HEK293 (cell line): Measurements from ENCODE around the gene MBNL2.
A peak's percentile ranks its signal among the peaks of the same experiment; 100 is the strongest.

Source experiments
- CTCF ChIA-PET: fragments of 350-600 bp; formaldehyde crosslinking; extraction: SDS; loops from one replicate; lab custom pipeline; 2021; ENCODE audit warnings: antibody characterized with exemption; lab: Yijun Ruan, JAX
- POLR2A ChIA-PET: fragments of 300-600 bp; formaldehyde crosslinking; extraction: SDS; loops from one replicate; lab custom pipeline; 2020; ENCODE audit warnings: antibody characterized with exemption, inconsistent platforms; lab: Yijun Ruan, JAX
- H3K27ac ChIP-seq: fragments of 200-500 bp; sonication (Bioruptor generic); 2 replicates; pipeline ENCODE4 v1.5.1; 2014; ENCODE audit warnings: low read depth, low read length, control low read depth, inconsistent platforms; ENCODE audit errors: extremely low read depth
- H3K36me3 ChIP-seq, 2 experiments: fragments of 200-500 bp in 1 of 2; sonication (Bioruptor generic) in 1 of 2; 1 replicate in 1 of 2; 2 replicates in 1 of 2; pipeline ENCODE4 v1.5.1; 2014 to 2017; ENCODE audit warnings: inconsistent platforms in 2 of 2, low read length in 2 of 2; ENCODE audit not compliant: control insufficient read depth in 2 of 2, insufficient read depth in 1 of 2
- H3K4me1 ChIP-seq: fragments of 200-500 bp; sonication (Bioruptor generic); 2 replicates; pipeline ENCODE4 v1.5.1; 2014; ENCODE audit warnings: mild to moderate bottlenecking, low read length, inconsistent platforms; ENCODE audit not compliant: control insufficient read depth, insufficient read depth
- H3K4me3 ChIP-seq: 2 replicates; pipeline ENCODE4 v1.5.1; 2011; ENCODE audit warnings: low read depth, mild to moderate bottlenecking, control low read depth, low read length, moderate library complexity
- H3K9me3 ChIP-seq: fragments of 200-500 bp; sonication (Bioruptor generic); 2 replicates; pipeline ENCODE4 v1.5.1; 2014; ENCODE audit warnings: low read depth, low read length, inconsistent platforms; ENCODE audit not compliant: control insufficient read depth, insufficient read depth
- FEZF1 ChIP-seq: fragments of 450-650 bp; formaldehyde crosslinking; IDR thresholded peaks from 2 replicates; pipeline ENCODE4 v1.5.1; 2016; ENCODE audit warnings: missing biosample characterization, missing genetic modification characterization
- HOXD13 ChIP-seq: sonication (generic); formaldehyde crosslinking; IDR thresholded peaks from 2 replicates; pipeline ENCODE4 v1.8.0; 2022; ENCODE audit warnings: missing genetic modification reagents, borderline replicate concordance
- KLF7 ChIP-seq: fragments of 450-650 bp; formaldehyde crosslinking; IDR thresholded peaks from 2 replicates; pipeline ENCODE4 v1.5.1; 2016; ENCODE audit warnings: missing biosample characterization, missing genetic modification characterization, borderline replicate concordance
- MEIS1 ChIP-seq: sonication (generic); formaldehyde crosslinking; IDR thresholded peaks from 2 replicates; pipeline ENCODE4 v1.8.1; 2022; ENCODE audit warnings: missing genetic modification reagents, mild to moderate bottlenecking, borderline replicate concordance
- MZF1 ChIP-seq: fragments of 450-650 bp; formaldehyde crosslinking; IDR thresholded peaks from 2 replicates; pipeline ENCODE4 v1.5.1; 2017; ENCODE audit warnings: missing biosample characterization, missing genetic modification characterization, borderline replicate concordance
- SP7 ChIP-seq: fragments of 450-650 bp; formaldehyde crosslinking; IDR thresholded peaks from 2 replicates; pipeline ENCODE4 v1.5.1; 2016; ENCODE audit warnings: missing biosample characterization, missing genetic modification characterization
- TRIM28 ChIP-seq: IDR thresholded peaks from 2 replicates; pipeline ENCODE4 v1.6.1; 2011; ENCODE audit warnings: low read length, control low read depth, borderline replicate concordance
- ZBTB20 ChIP-seq: fragments of 450-650 bp; formaldehyde crosslinking; IDR thresholded peaks from 2 replicates; pipeline ENCODE4 v1.5.1; 2016; ENCODE audit warnings: missing biosample characterization, missing genetic modification characterization
- ZBTB7A ChIP-seq: fragments of 450-650 bp; formaldehyde crosslinking; IDR thresholded peaks from 2 replicates; pipeline ENCODE4 v1.5.1; 2016; ENCODE audit warnings: low read depth, missing biosample characterization, missing genetic modification characterization
- ZFHX2 ChIP-seq: fragments of 450-650 bp; formaldehyde crosslinking; conservative IDR thresholded peaks from 2 replicates; pipeline ENCODE4 v1.5.1; 2016; ENCODE audit warnings: missing biosample characterization, missing genetic modification characterization
- ZNF169 ChIP-seq: fragments of 450-650 bp; formaldehyde crosslinking; IDR thresholded peaks from 2 replicates; pipeline ENCODE4 v1.5.1; 2016; ENCODE audit warnings: missing biosample characterization, missing genetic modification characterization
- ZNF184 ChIP-seq: fragments of 450-650 bp; IDR thresholded peaks from 2 replicates; pipeline ENCODE4 v1.5.1; 2018; ENCODE audit warnings: missing biosample characterization, mild to moderate bottlenecking, missing genetic modification characterization
- ZNF19 ChIP-seq: fragments of 450-650 bp; formaldehyde crosslinking; IDR thresholded peaks from 2 replicates; pipeline ENCODE4; 2016; ENCODE audit warnings: missing biosample characterization, missing genetic modification characterization, low read depth
- ZNF391 ChIP-seq: fragments of 450-650 bp; formaldehyde crosslinking; IDR thresholded peaks from 2 replicates; pipeline ENCODE4 v1.5.1; 2016; ENCODE audit warnings: low read depth, missing biosample characterization, missing genetic modification characterization, borderline replicate concordance
- ZNF514 ChIP-seq: fragments of 450-650 bp; formaldehyde crosslinking; IDR thresholded peaks from 2 replicates; pipeline ENCODE4 v1.5.1; 2016; ENCODE audit warnings: missing biosample characterization, missing genetic modification characterization
- ZNF596 ChIP-seq: fragments of 450-650 bp; IDR thresholded peaks from 2 replicates; pipeline ENCODE4 v1.5.0; 2018; ENCODE audit warnings: missing biosample characterization, mild to moderate bottlenecking, missing genetic modification characterization, moderate library complexity
- ZNF600 ChIP-seq: fragments of 450-650 bp; formaldehyde crosslinking; IDR thresholded peaks from 2 replicates; pipeline ENCODE4 v1.5.1; 2016; ENCODE audit warnings: missing biosample characterization, missing genetic modification characterization
- ZNF629 ChIP-seq: fragments of 450-650 bp; formaldehyde crosslinking; IDR thresholded peaks from 2 replicates; pipeline ENCODE4 v1.5.1; 2017; ENCODE audit warnings: missing biosample characterization, missing genetic modification characterization
- ZNF664 ChIP-seq: fragments of 450-650 bp; formaldehyde crosslinking; IDR thresholded peaks from 2 replicates; pipeline ENCODE4 v1.5.1; 2016; ENCODE audit warnings: missing biosample characterization, missing genetic modification characterization
- ZNF701 ChIP-seq: fragments of 450-650 bp; formaldehyde crosslinking; IDR thresholded peaks from 2 replicates; pipeline ENCODE4 v1.5.1; 2016; ENCODE audit warnings: missing biosample characterization, missing genetic modification characterization
- TF ChIP-seq, protein P1 (sequence below): fragments of 450-650 bp; formaldehyde crosslinking; IDR thresholded peaks from 2 replicates; pipeline ENCODE4 v1.5.1; 2016; ENCODE audit warnings: missing biosample characterization, missing genetic modification characterization
- TF ChIP-seq, protein P2 (sequence below): fragments of 450-650 bp; formaldehyde crosslinking; IDR thresholded peaks from 2 replicates; pipeline ENCODE4 v1.5.1; 2016; ENCODE audit warnings: missing biosample characterization, missing genetic modification characterization
- TF ChIP-seq, protein P3 (sequence below): fragments of 450-650 bp; formaldehyde crosslinking; IDR thresholded peaks from 2 replicates; pipeline ENCODE4 v1.5.1; 2016; ENCODE audit warnings: missing biosample characterization, missing genetic modification characterization
- TF ChIP-seq, protein P4 (sequence below): fragments of 450-650 bp; formaldehyde crosslinking; IDR thresholded peaks from 2 replicates; pipeline ENCODE4 v1.5.1; 2016; ENCODE audit warnings: missing biosample characterization, missing genetic modification characterization, borderline replicate concordance
- TF ChIP-seq, protein P5 (sequence below): sonication (generic); formaldehyde crosslinking; IDR thresholded peaks from 2 replicates; pipeline ENCODE4 v1.8.1; 2022; ENCODE audit warnings: mild to moderate bottlenecking, moderate library complexity, missing genetic modification reagents
- TF ChIP-seq, protein P6 (sequence below): fragments of 450-650 bp; formaldehyde crosslinking; IDR thresholded peaks from 2 replicates; pipeline ENCODE4 v1.5.1; 2016; ENCODE audit warnings: missing biosample characterization, missing genetic modification characterization, low read depth

Gene MBNL2

DNA sequence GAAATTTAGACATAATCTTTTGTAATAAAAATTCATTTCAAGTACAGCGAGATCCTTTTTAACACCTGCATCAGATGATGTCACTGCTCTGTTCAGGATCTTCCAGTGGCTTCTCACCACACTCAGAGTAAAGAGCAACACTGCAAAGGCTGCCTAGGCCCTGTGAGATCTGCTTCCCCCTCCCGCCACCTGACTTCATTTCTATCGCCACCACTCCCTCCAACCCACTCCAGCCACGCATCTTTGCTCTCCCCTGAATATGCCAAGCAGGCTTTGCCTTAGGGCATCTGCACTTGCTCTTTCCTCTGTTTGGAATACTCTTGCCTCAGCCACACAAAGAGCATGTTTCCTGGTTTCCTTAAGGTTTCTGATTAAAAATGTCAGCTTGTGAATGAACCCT lies 58.3 kb downstream of the MBNL2 start (continued):
- TF ChIP-seq, protein P1, sequence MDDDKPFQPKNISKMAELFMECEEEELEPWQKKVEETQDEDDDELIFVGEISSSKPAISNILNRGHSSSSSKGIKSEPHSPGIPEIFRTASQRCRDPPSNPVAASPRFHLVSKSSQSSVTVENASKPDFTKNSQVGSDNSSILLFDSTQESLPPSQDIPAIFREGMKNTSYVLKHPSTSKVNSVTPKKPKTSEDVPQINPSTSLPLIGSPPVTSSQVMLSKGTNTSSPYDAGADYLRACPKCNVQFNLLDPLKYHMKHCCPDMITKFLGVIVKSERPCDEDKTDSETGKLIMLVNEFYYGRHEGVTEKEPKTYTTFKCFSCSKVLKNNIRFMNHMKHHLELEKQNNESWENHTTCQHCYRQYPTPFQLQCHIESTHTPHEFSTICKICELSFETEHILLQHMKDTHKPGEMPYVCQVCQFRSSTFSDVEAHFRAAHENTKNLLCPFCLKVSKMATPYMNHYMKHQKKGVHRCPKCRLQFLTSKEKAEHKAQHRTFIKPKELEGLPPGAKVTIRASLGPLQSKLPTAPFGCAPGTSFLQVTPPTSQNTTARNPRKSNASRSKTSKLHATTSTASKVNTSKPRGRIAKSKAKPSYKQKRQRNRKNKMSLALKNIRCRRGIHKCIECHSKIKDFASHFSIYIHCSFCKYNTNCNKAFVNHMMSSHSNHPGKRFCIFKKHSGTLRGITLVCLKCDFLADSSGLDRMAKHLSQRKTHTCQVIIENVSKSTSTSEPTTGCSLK (tag by site-specific recombination) = no peak
- TF ChIP-seq ZNF391 (tag by site-specific recombination) (no peak), TRIM28 (no peak), ZNF600 (tag by site-specific recombination) (peak; percentile 68), ZNF184 (tag by site-specific recombination) (no peak), ZNF514 (tag by site-specific recombination) (no peak), ZBTB7A (tag by site-specific recombination) (no peak), ZBTB20 (tag by site-specific recombination) (no peak), ZNF19 (tag by site-specific recombination) (no peak), ZNF629 (no peak), KLF7 (no peak), ZNF701 (tag by site-specific recombination) (no peak), MZF1 (tag by site-specific recombination) (peak; percentile 67; the same call in 1 of the 2 replicates), MEIS1 (CRISPR knock-in tag) (no peak), ZNF596 (tag by site-specific recombination) (no peak)
- TF ChIP-seq, protein P2, sequence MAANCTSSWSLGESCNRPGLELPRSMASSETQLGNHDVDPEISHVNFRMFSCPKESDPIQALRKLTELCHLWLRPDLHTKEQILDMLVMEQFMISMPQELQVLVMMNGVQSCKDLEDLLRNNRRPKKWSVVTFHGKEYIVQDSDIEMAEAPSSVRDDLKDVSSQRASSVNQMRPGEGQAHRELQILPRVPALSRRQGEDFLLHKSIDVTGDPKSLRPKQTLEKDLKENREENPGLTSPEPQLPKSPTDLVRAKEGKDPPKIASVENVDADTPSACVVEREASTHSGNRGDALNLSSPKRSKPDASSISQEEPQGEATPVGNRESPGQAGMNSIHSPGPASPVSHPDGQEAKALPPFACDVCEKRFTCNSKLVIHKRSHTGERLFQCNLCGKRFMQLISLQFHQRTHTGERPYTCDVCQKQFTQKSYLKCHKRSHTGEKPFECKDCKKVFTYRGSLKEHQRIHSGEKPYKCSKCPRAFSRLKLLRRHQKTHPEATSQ (tag by site-specific recombination) = no peak
- TF ChIP-seq, protein P3, sequence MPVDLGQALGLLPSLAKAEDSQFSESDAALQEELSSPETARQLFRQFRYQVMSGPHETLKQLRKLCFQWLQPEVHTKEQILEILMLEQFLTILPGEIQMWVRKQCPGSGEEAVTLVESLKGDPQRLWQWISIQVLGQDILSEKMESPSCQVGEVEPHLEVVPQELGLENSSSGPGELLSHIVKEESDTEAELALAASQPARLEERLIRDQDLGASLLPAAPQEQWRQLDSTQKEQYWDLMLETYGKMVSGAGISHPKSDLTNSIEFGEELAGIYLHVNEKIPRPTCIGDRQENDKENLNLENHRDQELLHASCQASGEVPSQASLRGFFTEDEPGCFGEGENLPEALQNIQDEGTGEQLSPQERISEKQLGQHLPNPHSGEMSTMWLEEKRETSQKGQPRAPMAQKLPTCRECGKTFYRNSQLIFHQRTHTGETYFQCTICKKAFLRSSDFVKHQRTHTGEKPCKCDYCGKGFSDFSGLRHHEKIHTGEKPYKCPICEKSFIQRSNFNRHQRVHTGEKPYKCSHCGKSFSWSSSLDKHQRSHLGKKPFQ (tag by site-specific recombination) = no peak

DNA sequence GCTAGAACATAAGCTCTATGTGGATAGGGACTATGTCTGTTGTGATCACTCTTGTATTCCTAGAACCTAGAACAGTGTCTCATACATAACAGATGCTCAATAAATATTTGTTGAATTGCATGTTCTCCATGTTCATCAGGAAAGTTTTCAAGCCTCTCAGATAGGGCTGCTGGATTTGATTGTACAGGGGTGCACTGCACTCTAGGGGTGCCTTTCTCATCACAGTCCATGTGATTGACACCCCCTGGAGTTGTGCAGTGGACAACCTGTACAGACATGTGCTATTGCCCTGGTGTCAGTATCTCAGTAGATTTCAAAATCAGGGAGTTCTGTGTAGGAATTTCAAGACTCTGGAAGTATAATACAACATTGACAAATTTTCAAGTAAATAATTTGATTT lies 58.9 kb downstream of the MBNL2 start:
- Histone ChIP-seq H3K4me1 (peaks cover 11% of the 10 kb centered on the region), H3K36me3 (peaks cover 0 to 4% of the 10 kb centered on the region in 2 experiments; a peak in 1 of 3 replicates), H3K27ac (no peak overlapping the region), H3K9me3 (no peaks in the 10 kb centered on the region)
- ChIA-PET CTCF (interaction anchor here (0.9 kb wide), 1 partner anchor 75 kb away, joined by 3 read pairs; no protein-coding TSS in a partner anchor), POLR2A (no interaction called here)
- no peak for TF ChIP-seq HOXD13 (CRISPR knock-in tag)
- TF ChIP-seq, protein P4, sequence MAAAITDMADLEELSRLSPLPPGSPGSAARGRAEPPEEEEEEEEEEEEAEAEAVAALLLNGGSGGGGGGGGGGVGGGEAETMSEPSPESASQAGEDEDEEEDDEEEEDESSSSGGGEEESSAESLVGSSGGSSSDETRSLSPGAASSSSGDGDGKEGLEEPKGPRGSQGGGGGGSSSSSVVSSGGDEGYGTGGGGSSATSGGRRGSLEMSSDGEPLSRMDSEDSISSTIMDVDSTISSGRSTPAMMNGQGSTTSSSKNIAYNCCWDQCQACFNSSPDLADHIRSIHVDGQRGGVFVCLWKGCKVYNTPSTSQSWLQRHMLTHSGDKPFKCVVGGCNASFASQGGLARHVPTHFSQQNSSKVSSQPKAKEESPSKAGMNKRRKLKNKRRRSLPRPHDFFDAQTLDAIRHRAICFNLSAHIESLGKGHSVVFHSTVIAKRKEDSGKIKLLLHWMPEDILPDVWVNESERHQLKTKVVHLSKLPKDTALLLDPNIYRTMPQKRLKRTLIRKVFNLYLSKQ (tag by site-specific recombination) = no peak
- TF ChIP-seq, protein P5, sequence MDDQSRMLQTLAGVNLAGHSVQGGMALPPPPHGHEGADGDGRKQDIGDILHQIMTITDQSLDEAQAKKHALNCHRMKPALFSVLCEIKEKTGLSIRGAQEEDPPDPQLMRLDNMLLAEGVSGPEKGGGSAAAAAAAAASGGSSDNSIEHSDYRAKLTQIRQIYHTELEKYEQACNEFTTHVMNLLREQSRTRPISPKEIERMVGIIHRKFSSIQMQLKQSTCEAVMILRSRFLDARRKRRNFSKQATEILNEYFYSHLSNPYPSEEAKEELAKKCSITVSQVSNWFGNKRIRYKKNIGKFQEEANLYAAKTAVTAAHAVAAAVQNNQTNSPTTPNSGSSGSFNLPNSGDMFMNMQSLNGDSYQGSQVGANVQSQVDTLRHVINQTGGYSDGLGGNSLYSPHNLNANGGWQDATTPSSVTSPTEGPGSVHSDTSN (CRISPR knock-in tag) = no peak
- peak; percentile 32; the same call in 1 of the 2 replicates for TF ChIP-seq ZNF664 (tag by site-specific recombination)
- TF ChIP-seq, protein P6, sequence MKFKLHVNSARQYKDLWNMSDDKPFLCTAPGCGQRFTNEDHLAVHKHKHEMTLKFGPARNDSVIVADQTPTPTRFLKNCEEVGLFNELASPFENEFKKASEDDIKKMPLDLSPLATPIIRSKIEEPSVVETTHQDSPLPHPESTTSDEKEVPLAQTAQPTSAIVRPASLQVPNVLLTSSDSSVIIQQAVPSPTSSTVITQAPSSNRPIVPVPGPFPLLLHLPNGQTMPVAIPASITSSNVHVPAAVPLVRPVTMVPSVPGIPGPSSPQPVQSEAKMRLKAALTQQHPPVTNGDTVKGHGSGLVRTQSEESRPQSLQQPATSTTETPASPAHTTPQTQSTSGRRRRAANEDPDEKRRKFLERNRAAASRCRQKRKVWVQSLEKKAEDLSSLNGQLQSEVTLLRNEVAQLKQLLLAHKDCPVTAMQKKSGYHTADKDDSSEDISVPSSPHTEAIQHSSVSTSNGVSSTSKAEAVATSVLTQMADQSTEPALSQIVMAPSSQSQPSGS (tag by site-specific recombination) = no peak
- no peak for TF ChIP-seq FEZF1 (tag by site-specific recombination)
- no peak for TF ChIP-seq ZFHX2 (tag by site-specific recombination)
- TF ChIP-seq ZNF169 (tag by site-specific recombination) = no peak
- TF ChIP-seq SP7 (tag by site-specific recombination) = no peak
- TF ChIP-seq, all 188 proteins: peak for 1
- H3K4me3 ChIP-seq = no peak overlapping the region
